H1 (cell line): ENCODE measurements around the gene ZNF837. TPM values are rescaled to one million over a fixed set of nuclear protein-coding genes. Genes with fewer than 3 reads are reported as not detected.

Experiments
- JUND ChIP-seq: IDR thresholded peaks from 2 replicates; pipeline ENCODE4 v1.6.1; 2011; ENCODE audit warnings: mild to moderate bottlenecking, improper control_type of control experiment, low read length
- SRF ChIP-seq: IDR thresholded peaks from 2 replicates; pipeline ENCODE4 v1.6.1; 2011; ENCODE audit warnings: mild to moderate bottlenecking, low read depth, low read length, moderate library complexity
- TAF7 ChIP-seq: optimal IDR thresholded peaks from 2 replicates; pipeline ENCODE3; 2011; ENCODE audit warnings: low read depth, mild to moderate bottlenecking, inconsistent platforms, low read length, moderate library complexity, borderline replicate concordance
- TEAD4 ChIP-seq: IDR thresholded peaks from 2 replicates; pipeline ENCODE4 v1.6.1; 2012; ENCODE audit warnings: low read depth, low read length, inconsistent platforms, mixed read lengths
- polyA plus RNA-seq, 7 experiments: library from polyadenylated mRNA; depleted of rRNA in 3 of 7; stranded (reverse) in 5 of 7; unstranded in 2 of 7; fragments of >200 nt in 5 of 7; fragments of 200-250 nt in 2 of 7; gene quantifications; 1 replicate in 5 of 7; 2 replicates in 1 of 7; 4 replicates in 1 of 7; pipeline versions ENCODE4 v1.2.1 to v1.2.3, GENCODE V29; 2011 to 2013; ENCODE audit warnings: missing spikeins in 2 of 7, mixed read lengths in 2 of 7
- total RNA-seq: library from RNA; stranded (reverse); fragmentation: NEBNext Ultra II Directional; extraction: Animal tissue kit (Norgen Biotek cat#: 25700); gene quantifications from 2 replicates; pipeline ENCODE4 v1.2.1, GENCODE V29; 2021

Gene ZNF837
- total and polyA plus RNA-seq, 2 of the 8 experiments (the other 6 are each of a cell fraction or from before 2014, with no cell fraction given) = 1.9 to 3.3 TPM

- TF ChIP-seq JUND (no peak), TAF7 (no peak), SRF (no peak), TEAD4 (no peak)
Measured at GRCh38 chr19:58429745-58430144, 48.9 kb upstream of the ZNF837 start (continued).
